Measurements from ENCODE around the gene CSE1L. TPM values are rescaled to one million over a fixed set of nuclear protein-coding genes. Genes with fewer than 3 reads are reported as not detected.
"Not testable (repeated sequence)": the region's sequence is repeated elsewhere in the genome, so short reads cannot be mapped to it uniquely, and the experiment has no call there.

The CSE1L gene
- total RNA-seq, 1 donor from 2014 or later = 13.6 TPM

GRCh38 chr20:49104365-49104648 is 58.2 kb downstream of the CSE1L start:
- no peak for TF ChIP-seq CTCF (IDR thresholded peaks at IDR 0.05)
- DNase-seq (ENCODE audit: low spot score in 2 of 2) = no peak
- no peak overlapping the region for H3K27ac ChIP-seq
- H3K9me3 ChIP-seq = no peaks in the 10 kb centered on the region
- no peak overlapping the region for H3K4me3 ChIP-seq
- H3K36me3 ChIP-seq = peaks cover 24 to 52% of the 10 kb centered on the region in 2 donors
- H3K27me3 ChIP-seq = no peaks in the 10 kb centered on the region
- intact Hi-C loops (cut with DNase I) = no loop called here
- H3K4me1 ChIP-seq = no peaks in the 10 kb centered on the region

- H3K9me3 ChIP-seq; DNase-seq (ENCODE audit: low spot score in 2 of 2); H3K4me1 ChIP-seq; H3K4me3 ChIP-seq; intact Hi-C loops (cut with DNase I); H3K27ac ChIP-seq; H3K27me3 ChIP-seq: not testable (repeated sequence)
- H3K36me3 ChIP-seq = peaks cover 24 to 50% of the 10 kb centered on the region in 2 donors
Observed at GRCh38 chr20:49104979-49105547, 59.0 kb downstream of the CSE1L start.

GRCh38 chr20:49106328-49106727 is 60.2 kb downstream of the CSE1L start:
- Histone ChIP-seq H3K36me3 (peaks cover 23 to 42% of the 10 kb centered on the region in 2 donors), H3K4me3 (no peak overlapping the region), H3K27me3 (no peaks in the 10 kb centered on the region), H3K27ac (no peak overlapping the region), H3K9me3 (no peaks in the 10 kb centered on the region), H3K4me1 (no peaks in the 10 kb centered on the region)
- intact Hi-C loops (cut with DNase I) = no loop called here
- no peak for TF ChIP-seq CTCF (IDR thresholded peaks at IDR 0.05)
- DNase-seq (ENCODE audit: low spot score in 2 of 2) = no peak

- peaks cover 29 to 38% of the 10 kb centered on the region in 2 donors for H3K36me3 ChIP-seq
- no peak overlapping the region for H3K4me3 ChIP-seq
- no peaks in the 10 kb centered on the region for H3K4me1 ChIP-seq
- H3K27me3 ChIP-seq = no peaks in the 10 kb centered on the region
- no peak for DNase-seq (ENCODE audit: low spot score in 2 of 2)
- intact Hi-C loops (cut with DNase I) = no loop called here
- H3K9me3 ChIP-seq = no peaks in the 10 kb centered on the region
- TF ChIP-seq CTCF (IDR thresholded peaks at IDR 0.05) = no peak
- H3K27ac ChIP-seq = no peak overlapping the region
Observed at GRCh38 chr20:49110767-49111694, 64.9 kb downstream of the CSE1L start.

GRCh38 chr20:49112596-49113274 is 66.6 kb downstream of the CSE1L start:
- Histone ChIP-seq H3K9me3 (no peaks in the 10 kb centered on the region), H3K27ac (no peak overlapping the region), H3K36me3 (peaks cover 40 to 55% of the 10 kb centered on the region in 2 donors), H3K4me1 (no peaks in the 10 kb centered on the region), H3K4me3 (no peak overlapping the region), H3K27me3 (no peaks in the 10 kb centered on the region)
- intact Hi-C loops (cut with DNase I) = no loop called here
- no peak for DNase-seq (ENCODE audit: low spot score in 2 of 2)
- TF ChIP-seq CTCF (IDR thresholded peaks at IDR 0.05) = no peak

GRCh38 chr20:49115564-49115963 is 69.5 kb downstream of the CSE1L start:
- no peaks in the 10 kb centered on the region for H3K27me3 ChIP-seq
- peaks cover 63 to 76% of the 10 kb centered on the region in 2 donors for H3K36me3 ChIP-seq
- no peaks in the 10 kb centered on the region for H3K9me3 ChIP-seq
- DNase-seq (ENCODE audit: low spot score in 2 of 2) = no peak
- no peak overlapping the region for H3K27ac ChIP-seq
- H3K4me1 ChIP-seq = no peaks in the 10 kb centered on the region
- no peak overlapping the region for H3K4me3 ChIP-seq
- no peak for TF ChIP-seq CTCF (IDR thresholded peaks at IDR 0.05)
- intact Hi-C loops (cut with DNase I) = no loop called here

Measured in ascending aorta (tissue), 2 donors.